GM23338 (cell line): ENCODE measurements around the gene ASTL. TPM values are rescaled to one million over a fixed set of nuclear protein-coding genes. Genes with fewer than 3 reads are reported as not detected.

Source experiments
- ATAC-seq: fragments of 200-7000 bp; cut with Tn5 transposase; 3 replicates; pipeline ENCODE4 v1.9.1; 2020
- DNase-seq: peaks from one replicate; pipeline ENCODE4 v3.0.0-alpha.2; 2015; ENCODE audit warnings: low spot score
- H2AFZ ChIP-seq: fragments of 200-600 bp; sonication (generic); 2 replicates; pipeline ENCODE4 v1.8.0; 2016; ENCODE audit warnings: antibody characterized with exemption, mild to moderate bottlenecking, moderate library complexity
- H3F3A ChIP-seq: fragments of 200-600 bp; sonication (generic); replicated peaks from 2 replicates; pipeline ENCODE4 v1.8.0; 2017; ENCODE audit warnings: antibody characterized with exemption, mixed run types, low read depth
- H3K27ac ChIP-seq: fragments of 200-600 bp; sonication (generic); 2 replicates; pipeline ENCODE4 v1.6.1; 2016; ENCODE audit warnings: low read depth
- H3K27me3 ChIP-seq: fragments of 200-600 bp; sonication (generic); 2 replicates; pipeline ENCODE4 v1.8.0; 2016; ENCODE audit warnings: mild to moderate bottlenecking, mixed run types, moderate library complexity; ENCODE audit not compliant: insufficient read depth
- H3K36me3 ChIP-seq: fragments of 200-600 bp; sonication (generic); 2 replicates; pipeline ENCODE4 v1.8.0; 2016; ENCODE audit warnings: mild to moderate bottlenecking; ENCODE audit not compliant: insufficient read depth
- H3K4me1 ChIP-seq: fragments of 200-600 bp; sonication (generic); 2 replicates; pipeline ENCODE4 v1.8.0; 2016; ENCODE audit warnings: mild to moderate bottlenecking, moderate library complexity; ENCODE audit not compliant: insufficient read depth
- H3K4me2 ChIP-seq: fragments of 200-600 bp; sonication (generic); 2 replicates; pipeline ENCODE4 v1.7.1; 2017; ENCODE audit warnings: mixed run types
- H3K4me3 ChIP-seq: fragments of 200-600 bp; sonication (generic); 2 replicates; pipeline ENCODE4 v1.6.1; 2016; ENCODE audit warnings: mixed run types
- H3K79me2 ChIP-seq: fragments of 200-600 bp; sonication (generic); replicated peaks from 2 replicates; pipeline ENCODE4 v1.8.0; 2017; ENCODE audit warnings: mild to moderate bottlenecking; ENCODE audit not compliant: insufficient read depth
- H3K9me2 ChIP-seq: fragments of 200-600 bp; sonication (generic); 2 replicates; pipeline ENCODE4 v1.8.0; 2017; ENCODE audit not compliant: insufficient read depth
- H4K20me1 ChIP-seq: fragments of 200-600 bp; sonication (generic); replicated peaks from 2 replicates; pipeline ENCODE4 v1.8.0; 2017; ENCODE audit warnings: mild to moderate bottlenecking; ENCODE audit not compliant: insufficient read depth
- H3K27ac Mint-ChIP-seq: 2 replicates; pipeline ENCODE4 v1.8.0; 2020; ENCODE audit warnings: inconsistent platforms, mild to moderate bottlenecking, moderate library complexity, mixed read lengths
- H3K27me3 Mint-ChIP-seq: 3 replicates; pipeline ENCODE4 v1.8.0; 2022; ENCODE audit warnings: low read depth, mild to moderate bottlenecking, moderate library complexity, mixed read lengths, inconsistent platforms; ENCODE audit not compliant: insufficient read depth, poor library complexity
- H3K36me3 Mint-ChIP-seq: 3 replicates; pipeline ENCODE4 v1.8.0; 2021; ENCODE audit warnings: low read depth, mild to moderate bottlenecking, inconsistent platforms, moderate library complexity, mixed read lengths
- H3K4me1 Mint-ChIP-seq: 3 replicates; pipeline ENCODE4 v1.8.0; 2020; ENCODE audit warnings: mild to moderate bottlenecking, inconsistent platforms, mixed read lengths
- H3K4me3 Mint-ChIP-seq: 3 replicates; pipeline ENCODE4 v1.8.0; 2021; ENCODE audit warnings: moderate library complexity, mild to moderate bottlenecking, inconsistent platforms, mixed read lengths
- H3K9me3 Mint-ChIP-seq: 3 replicates; pipeline ENCODE4 v1.8.0; 2020; ENCODE audit warnings: moderate library complexity, mild to moderate bottlenecking, inconsistent platforms, mixed read lengths
- CREB1 ChIP-seq: fragments of 250-450 bp; sonication (Bioruptor Pico); IDR thresholded peaks from 2 replicates; pipeline ENCODE4 v1.5.0; 2020; ENCODE audit warnings: low read depth, mild to moderate bottlenecking, moderate library complexity
- EZH2 ChIP-seq: fragments of 200-600 bp; sonication (generic); IDR thresholded peaks from one replicate; pipeline ENCODE4 v1.8.0; 2017; ENCODE audit warnings: antibody characterized with exemption, mild to moderate bottlenecking, low read depth; ENCODE audit not compliant: unreplicated experiment
- JUNB ChIP-seq: IDR thresholded peaks from one replicate; pipeline ENCODE4 v1.6.1; 2016; ENCODE audit warnings: antibody characterized with exemption; ENCODE audit not compliant: unreplicated experiment
- NANOG ChIP-seq: IDR thresholded peaks from 2 replicates; pipeline ENCODE4 v1.6.1; 2016; ENCODE audit warnings: antibody characterized with exemption, borderline replicate concordance
- POLR2AphosphoS5 ChIP-seq: IDR thresholded peaks from 2 replicates; pipeline ENCODE4 v1.6.1; 2016; ENCODE audit warnings: antibody characterized with exemption, low read depth
- STAT1 ChIP-seq: IDR thresholded peaks from one replicate; pipeline ENCODE4 v1.6.1; 2016; ENCODE audit warnings: antibody characterized with exemption; ENCODE audit not compliant: unreplicated experiment
- ZNF114 ChIP-seq: fragments of 250-450 bp; sonication (Bioruptor Pico); IDR thresholded peaks from 2 replicates; pipeline ENCODE4 v1.5.0; 2020; ENCODE audit warnings: mild to moderate bottlenecking, moderate library complexity
- ZNF331 ChIP-seq: fragments of 250-450 bp; sonication (Bioruptor Pico); IDR thresholded peaks from 2 replicates; pipeline ENCODE4 v1.5.0; 2020; ENCODE audit warnings: low read depth, mild to moderate bottlenecking, moderate library complexity
- polyA plus RNA-seq: library from polyadenylated mRNA; unstranded; fragments of >200 nt; fragmentation: Nextera tagmentation; extraction: Ambion mirVana; gene quantifications from 2 replicates; pipeline ENCODE4 v1.2.1, GENCODE V29; 2016
- total RNA-seq: library from RNA; depleted of rRNA; stranded (reverse); fragments of >200 nt; shearing (Covaris generic); gene quantifications from 2 replicates; pipeline ENCODE4 v1.2.3, GENCODE V29; 2014
- TF ChIP-seq, protein P1 (sequence below), 2 experiments: fragments of 200-600 bp in 1 of 2; sonication (generic) in 1 of 2; conservative IDR thresholded peaks; 2 replicates each; pipeline versions ENCODE4 v1.5.1 to v1.6.1; 2016 to 2017; ENCODE audit warnings: antibody characterized with exemption in 2 of 2, low read depth in 2 of 2, mild to moderate bottlenecking in 2 of 2, moderate library complexity in 1 of 2
- TF ChIP-seq, protein P2 (sequence below): IDR thresholded peaks from one replicate; pipeline ENCODE4 v1.6.1; 2018; ENCODE audit warnings: antibody characterized with exemption; ENCODE audit not compliant: unreplicated experiment
- TF ChIP-seq, protein P3 (sequence below): fragments of 250-450 bp; sonication (Bioruptor Pico); IDR thresholded peaks from 2 replicates; pipeline ENCODE4 v1.5.0; 2020; ENCODE audit warnings: mild to moderate bottlenecking, moderate library complexity

The ASTL gene
- total and polyA plus RNA-seq, 2 experiments from 2014 or later: 0.23 TPM; not detected in 1

DNA sequence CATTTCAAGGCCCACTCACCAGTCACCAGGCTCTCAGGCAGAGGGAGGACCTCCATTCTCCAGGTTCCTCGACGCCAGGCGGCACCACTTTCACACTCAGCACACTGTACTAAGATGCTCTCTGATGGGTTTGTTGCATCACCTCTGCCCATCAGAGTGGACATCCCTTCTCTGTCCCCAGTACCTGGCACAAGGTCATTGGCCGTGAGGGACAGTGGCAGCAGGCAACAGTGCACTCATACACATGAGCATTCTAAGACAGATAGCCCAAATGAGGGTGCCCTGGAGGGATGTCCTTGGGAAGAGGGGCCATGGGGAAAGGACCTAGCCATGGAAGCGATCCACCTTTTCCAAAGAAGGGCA lies 18.9 kb downstream of the ASTL start:
- H3K4me1 ChIP-seq: peaks cover 6% of the 10 kb centered on the region; the same call in 1 of the 2 replicates

DNA sequence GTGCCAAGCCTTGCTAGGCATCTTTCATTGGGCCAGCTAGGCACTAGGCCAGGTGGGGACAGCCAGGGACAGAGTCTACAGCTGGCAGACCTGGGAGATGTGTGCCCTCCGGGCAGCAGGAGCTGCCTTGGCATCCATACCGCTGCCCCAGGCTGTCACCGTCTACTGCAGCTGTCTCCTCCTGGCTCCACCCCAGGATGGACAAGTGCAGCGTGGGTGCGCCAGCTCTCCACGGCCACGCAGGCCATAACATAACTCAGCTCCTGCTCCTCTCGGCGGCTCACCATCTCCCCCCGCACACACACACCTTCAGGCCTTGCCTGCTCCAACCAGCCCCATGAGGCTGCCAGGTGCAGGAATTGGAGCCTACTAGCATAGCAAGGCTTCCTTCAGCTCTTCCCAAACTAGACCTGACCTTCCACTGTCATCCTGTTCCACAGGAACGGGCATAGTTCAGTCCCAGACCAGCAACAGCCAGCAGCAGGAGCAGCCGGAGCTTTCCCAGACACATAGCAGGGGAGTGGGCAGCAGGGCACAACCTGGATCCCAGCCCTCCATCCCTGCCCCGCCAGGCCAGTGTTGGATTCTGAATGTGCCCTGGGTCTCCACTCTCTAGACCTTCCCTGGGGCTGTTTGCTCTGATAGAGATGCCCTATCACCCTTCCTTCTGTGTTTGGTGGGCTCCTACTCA lies 19.5 kb downstream of the ASTL start:
- Histone ChIP-seq H3K4me3 (no peak overlapping the region), H3K36me3 (no peaks in the 10 kb centered on the region), H2AFZ (no peak overlapping the region), H3K27me3 (peaks cover 27% of the 10 kb centered on the region), H3K4me1 (peaks cover 6% of the 10 kb centered on the region; the same call in 1 of the 2 replicates), H4K20me1 (no peaks in the 10 kb centered on the region), H3K9me2 (no peaks in the 10 kb centered on the region), H3K4me2 (no peak overlapping the region), H3K79me2 (no peaks in the 10 kb centered on the region), H3K27ac (no peak overlapping the region), H3F3A (no peaks in the 10 kb centered on the region)
- no peak overlapping the region for H3K27ac Mint-ChIP-seq
- peaks cover 4% of the 10 kb centered on the region; the same call in 2 of the 3 replicates for H3K9me3 Mint-ChIP-seq
- ATAC-seq: no peak
- peaks cover 26% of the 10 kb centered on the region for H3K4me1 Mint-ChIP-seq
- H3K4me3 Mint-ChIP-seq: no peak overlapping the region
- no peaks in the 10 kb centered on the region; the same call in 2 of the 3 replicates for H3K36me3 Mint-ChIP-seq
- no peak for DNase-seq
- peaks cover 32% of the 10 kb centered on the region for H3K27me3 Mint-ChIP-seq
- TF ChIP-seq ZNF331 (CRISPR knock-in tag): no peak
- no peak for TF ChIP-seq EZH2
- TF ChIP-seq, protein P1, sequence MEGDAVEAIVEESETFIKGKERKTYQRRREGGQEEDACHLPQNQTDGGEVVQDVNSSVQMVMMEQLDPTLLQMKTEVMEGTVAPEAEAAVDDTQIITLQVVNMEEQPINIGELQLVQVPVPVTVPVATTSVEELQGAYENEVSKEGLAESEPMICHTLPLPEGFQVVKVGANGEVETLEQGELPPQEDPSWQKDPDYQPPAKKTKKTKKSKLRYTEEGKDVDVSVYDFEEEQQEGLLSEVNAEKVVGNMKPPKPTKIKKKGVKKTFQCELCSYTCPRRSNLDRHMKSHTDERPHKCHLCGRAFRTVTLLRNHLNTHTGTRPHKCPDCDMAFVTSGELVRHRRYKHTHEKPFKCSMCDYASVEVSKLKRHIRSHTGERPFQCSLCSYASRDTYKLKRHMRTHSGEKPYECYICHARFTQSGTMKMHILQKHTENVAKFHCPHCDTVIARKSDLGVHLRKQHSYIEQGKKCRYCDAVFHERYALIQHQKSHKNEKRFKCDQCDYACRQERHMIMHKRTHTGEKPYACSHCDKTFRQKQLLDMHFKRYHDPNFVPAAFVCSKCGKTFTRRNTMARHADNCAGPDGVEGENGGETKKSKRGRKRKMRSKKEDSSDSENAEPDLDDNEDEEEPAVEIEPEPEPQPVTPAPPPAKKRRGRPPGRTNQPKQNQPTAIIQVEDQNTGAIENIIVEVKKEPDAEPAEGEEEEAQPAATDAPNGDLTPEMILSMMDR (conservative IDR thresholded peaks at IDR 0.05; ENCODE audit: low read depth in 2 of 2): no peak
- no peak for TF ChIP-seq POLR2AphosphoS5
- TF ChIP-seq, protein P2, sequence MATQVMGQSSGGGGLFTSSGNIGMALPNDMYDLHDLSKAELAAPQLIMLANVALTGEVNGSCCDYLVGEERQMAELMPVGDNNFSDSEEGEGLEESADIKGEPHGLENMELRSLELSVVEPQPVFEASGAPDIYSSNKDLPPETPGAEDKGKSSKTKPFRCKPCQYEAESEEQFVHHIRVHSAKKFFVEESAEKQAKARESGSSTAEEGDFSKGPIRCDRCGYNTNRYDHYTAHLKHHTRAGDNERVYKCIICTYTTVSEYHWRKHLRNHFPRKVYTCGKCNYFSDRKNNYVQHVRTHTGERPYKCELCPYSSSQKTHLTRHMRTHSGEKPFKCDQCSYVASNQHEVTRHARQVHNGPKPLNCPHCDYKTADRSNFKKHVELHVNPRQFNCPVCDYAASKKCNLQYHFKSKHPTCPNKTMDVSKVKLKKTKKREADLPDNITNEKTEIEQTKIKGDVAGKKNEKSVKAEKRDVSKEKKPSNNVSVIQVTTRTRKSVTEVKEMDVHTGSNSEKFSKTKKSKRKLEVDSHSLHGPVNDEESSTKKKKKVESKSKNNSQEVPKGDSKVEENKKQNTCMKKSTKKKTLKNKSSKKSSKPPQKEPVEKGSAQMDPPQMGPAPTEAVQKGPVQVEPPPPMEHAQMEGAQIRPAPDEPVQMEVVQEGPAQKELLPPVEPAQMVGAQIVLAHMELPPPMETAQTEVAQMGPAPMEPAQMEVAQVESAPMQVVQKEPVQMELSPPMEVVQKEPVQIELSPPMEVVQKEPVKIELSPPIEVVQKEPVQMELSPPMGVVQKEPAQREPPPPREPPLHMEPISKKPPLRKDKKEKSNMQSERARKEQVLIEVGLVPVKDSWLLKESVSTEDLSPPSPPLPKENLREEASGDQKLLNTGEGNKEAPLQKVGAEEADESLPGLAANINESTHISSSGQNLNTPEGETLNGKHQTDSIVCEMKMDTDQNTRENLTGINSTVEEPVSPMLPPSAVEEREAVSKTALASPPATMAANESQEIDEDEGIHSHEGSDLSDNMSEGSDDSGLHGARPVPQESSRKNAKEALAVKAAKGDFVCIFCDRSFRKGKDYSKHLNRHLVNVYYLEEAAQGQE: no peak
- TF ChIP-seq CREB1 (CRISPR knock-in tag): no peak
- TF ChIP-seq, protein P3, sequence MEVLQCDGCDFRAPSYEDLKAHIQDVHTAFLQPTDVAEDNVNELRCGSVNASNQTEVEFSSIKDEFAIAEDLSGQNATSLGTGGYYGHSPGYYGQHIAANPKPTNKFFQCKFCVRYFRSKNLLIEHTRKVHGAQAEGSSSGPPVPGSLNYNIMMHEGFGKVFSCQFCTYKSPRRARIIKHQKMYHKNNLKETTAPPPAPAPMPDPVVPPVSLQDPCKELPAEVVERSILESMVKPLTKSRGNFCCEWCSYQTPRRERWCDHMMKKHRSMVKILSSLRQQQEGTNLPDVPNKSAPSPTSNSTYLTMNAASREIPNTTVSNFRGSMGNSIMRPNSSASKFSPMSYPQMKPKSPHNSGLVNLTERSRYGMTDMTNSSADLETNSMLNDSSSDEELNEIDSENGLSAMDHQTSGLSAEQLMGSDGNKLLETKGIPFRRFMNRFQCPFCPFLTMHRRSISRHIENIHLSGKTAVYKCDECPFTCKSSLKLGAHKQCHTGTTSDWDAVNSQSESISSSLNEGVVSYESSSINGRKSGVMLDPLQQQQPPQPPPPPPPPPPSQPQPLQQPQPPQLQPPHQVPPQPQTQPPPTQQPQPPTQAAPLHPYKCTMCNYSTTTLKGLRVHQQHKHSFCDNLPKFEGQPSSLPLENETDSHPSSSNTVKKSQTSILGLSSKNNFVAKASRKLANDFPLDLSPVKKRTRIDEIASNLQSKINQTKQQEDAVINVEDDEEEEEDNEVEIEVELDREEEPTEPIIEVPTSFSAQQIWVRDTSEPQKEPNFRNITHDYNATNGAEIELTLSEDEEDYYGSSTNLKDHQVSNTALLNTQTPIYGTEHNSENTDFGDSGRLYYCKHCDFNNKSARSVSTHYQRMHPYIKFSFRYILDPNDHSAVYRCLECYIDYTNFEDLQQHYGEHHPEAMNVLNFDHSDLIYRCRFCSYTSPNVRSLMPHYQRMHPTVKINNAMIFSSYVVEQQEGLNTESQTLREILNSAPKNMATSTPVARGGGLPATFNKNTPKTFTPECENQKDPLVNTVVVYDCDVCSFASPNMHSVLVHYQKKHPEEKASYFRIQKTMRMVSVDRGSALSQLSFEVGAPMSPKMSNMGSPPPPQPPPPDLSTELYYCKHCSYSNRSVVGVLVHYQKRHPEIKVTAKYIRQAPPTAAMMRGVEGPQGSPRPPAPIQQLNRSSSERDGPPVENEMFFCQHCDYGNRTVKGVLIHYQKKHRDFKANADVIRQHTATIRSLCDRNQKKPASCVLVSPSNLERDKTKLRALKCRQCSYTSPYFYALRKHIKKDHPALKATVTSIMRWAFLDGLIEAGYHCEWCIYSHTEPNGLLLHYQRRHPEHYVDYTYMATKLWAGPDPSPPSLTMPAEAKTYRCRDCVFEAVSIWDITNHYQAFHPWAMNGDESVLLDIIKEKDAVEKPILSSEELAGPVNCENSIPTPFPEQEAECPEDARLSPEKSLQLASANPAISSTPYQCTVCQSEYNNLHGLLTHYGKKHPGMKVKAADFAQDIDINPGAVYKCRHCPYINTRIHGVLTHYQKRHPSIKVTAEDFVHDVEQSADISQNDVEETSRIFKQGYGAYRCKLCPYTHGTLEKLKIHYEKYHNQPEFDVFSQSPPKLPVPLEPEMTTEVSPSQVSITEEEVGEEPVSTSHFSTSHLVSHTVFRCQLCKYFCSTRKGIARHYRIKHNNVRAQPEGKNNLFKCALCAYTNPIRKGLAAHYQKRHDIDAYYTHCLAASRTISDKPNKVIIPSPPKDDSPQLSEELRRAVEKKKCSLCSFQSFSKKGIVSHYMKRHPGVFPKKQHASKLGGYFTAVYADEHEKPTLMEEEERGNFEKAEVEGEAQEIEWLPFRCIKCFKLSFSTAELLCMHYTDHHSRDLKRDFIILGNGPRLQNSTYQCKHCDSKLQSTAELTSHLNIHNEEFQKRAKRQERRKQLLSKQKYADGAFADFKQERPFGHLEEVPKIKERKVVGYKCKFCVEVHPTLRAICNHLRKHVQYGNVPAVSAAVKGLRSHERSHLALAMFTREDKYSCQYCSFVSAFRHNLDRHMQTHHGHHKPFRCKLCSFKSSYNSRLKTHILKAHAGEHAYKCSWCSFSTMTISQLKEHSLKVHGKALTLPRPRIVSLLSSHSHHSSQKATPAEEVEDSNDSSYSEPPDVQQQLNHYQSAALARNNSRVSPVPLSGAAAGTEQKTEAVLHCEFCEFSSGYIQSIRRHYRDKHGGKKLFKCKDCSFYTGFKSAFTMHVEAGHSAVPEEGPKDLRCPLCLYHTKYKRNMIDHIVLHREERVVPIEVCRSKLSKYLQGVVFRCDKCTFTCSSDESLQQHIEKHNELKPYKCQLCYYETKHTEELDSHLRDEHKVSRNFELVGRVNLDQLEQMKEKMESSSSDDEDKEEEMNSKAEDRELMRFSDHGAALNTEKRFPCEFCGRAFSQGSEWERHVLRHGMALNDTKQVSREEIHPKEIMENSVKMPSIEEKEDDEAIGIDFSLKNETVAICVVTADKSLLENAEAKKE (CRISPR knock-in tag): no peak
- no peak for TF ChIP-seq STAT1

More for the DNA sequence above, 18.9 kb downstream of the ASTL start:
- Histone ChIP-seq H3K36me3 (no peaks in the 10 kb centered on the region), H3K27me3 (peaks cover 27% of the 10 kb centered on the region), H3K27ac (no peak overlapping the region), H3K79me2 (no peaks in the 10 kb centered on the region), H2AFZ (no peak overlapping the region), H4K20me1 (no peaks in the 10 kb centered on the region), H3K4me3 (no peak overlapping the region), H3F3A (no peaks in the 10 kb centered on the region), H3K4me2 (no peak overlapping the region), H3K9me2 (no peaks in the 10 kb centered on the region)
- TF ChIP-seq ZNF331 (CRISPR knock-in tag) (no peak), ZNF114 (CRISPR knock-in tag) (no peak), JUNB (no peak), NANOG (no peak)
- H3K4me1 Mint-ChIP-seq: peaks cover 26% of the 10 kb centered on the region
- peaks cover 4% of the 10 kb centered on the region; the same call in 2 of the 3 replicates for H3K9me3 Mint-ChIP-seq
- no peak overlapping the region for H3K27ac Mint-ChIP-seq
- H3K36me3 Mint-ChIP-seq: no peaks in the 10 kb centered on the region; the same call in 2 of the 3 replicates
- peaks cover 34% of the 10 kb centered on the region for H3K27me3 Mint-ChIP-seq
- no peak overlapping the region for H3K4me3 Mint-ChIP-seq
- ATAC-seq: no peak
- no peak for DNase-seq
